HG02981 (cell line): ENCODE data around the gene ARID5A.

Experiments used
- ATAC-seq: cut with Tn5 transposase; IDR thresholded peaks from one replicate; pipeline ENCODE4 v1.9.1; 2021; ENCODE audit warnings: mild to moderate bottlenecking, moderate library complexity; ENCODE audit not compliant: unreplicated experiment

ARID5A gene

GRCh38 chr2:96594691-96595152 lies 58.2 kb downstream of the ARID5A start:
- ATAC-seq = no peak

GRCh38 chr2:96596596-96596995 lies 60.0 kb downstream of the ARID5A start:
- no peak for ATAC-seq

GRCh38 chr2:96599941-96600340 lies 63.4 kb downstream of the ARID5A start:
- no peak for ATAC-seq

- no peak for ATAC-seq
Observed at GRCh38 chr2:96601382-96602292, 65.1 kb downstream of the ARID5A start.
